Skeletal muscle tissue (tissue), 4 donors: ENCODE results near the gene FCN1. TPM values are rescaled to one million over a fixed set of nuclear protein-coding genes. Genes with fewer than 3 reads are reported as not detected.

Source experiments
- H3K27ac ChIP-seq: one replicate; pipeline ENCODE4 v1.7.0; 2013; ENCODE audit warnings: mild to moderate bottlenecking, low read depth, low read length, inconsistent platforms
- H3K27me3 ChIP-seq, 3 donors: one replicate each; pipeline ENCODE4 v1.7.0; 2013; ENCODE audit warnings: low read length in 3 of 3; ENCODE audit not compliant: control insufficient read depth in 3 of 3, insufficient read depth in 3 of 3
- H3K36me3 ChIP-seq, 3 donors: one replicate each; pipeline ENCODE4 v1.7.0; 2013; ENCODE audit warnings: low read length in 3 of 3; ENCODE audit not compliant: control insufficient read depth in 3 of 3, insufficient read depth in 3 of 3
- H3K4me1 ChIP-seq, 3 donors: one replicate each; pipeline ENCODE4 v1.7.0; 2013; ENCODE audit warnings: low read length in 3 of 3, mild to moderate bottlenecking in 3 of 3; ENCODE audit not compliant: control insufficient read depth in 3 of 3, insufficient read depth in 3 of 3
- H3K4me3 ChIP-seq, 3 donors: one replicate each; pipeline ENCODE4 v1.7.0; 2013; ENCODE audit warnings: low read length in 3 of 3
- H3K9ac ChIP-seq, 3 donors: one replicate each; pipeline ENCODE4 v1.7.0; 2013; ENCODE audit warnings: low read length in 3 of 3, mild to moderate bottlenecking in 3 of 3, moderate library complexity in 2 of 3, low read depth in 1 of 3
- H3K9me3 ChIP-seq, 3 donors: one replicate each; pipeline ENCODE4 v1.7.0; 2013; ENCODE audit warnings: low read length in 3 of 3; ENCODE audit not compliant: control insufficient read depth in 3 of 3
- total RNA-seq: library from RNA; depleted of rRNA; stranded (reverse); fragments of >200 nt; gene quantifications from one replicate; pipeline ENCODE4 v1.2.3, GENCODE V29; 2014
- donor health status: Osteomylitis.

The FCN1 gene
- total RNA-seq, 1 donor from 2014 or later: 5.2 TPM

DNA sequence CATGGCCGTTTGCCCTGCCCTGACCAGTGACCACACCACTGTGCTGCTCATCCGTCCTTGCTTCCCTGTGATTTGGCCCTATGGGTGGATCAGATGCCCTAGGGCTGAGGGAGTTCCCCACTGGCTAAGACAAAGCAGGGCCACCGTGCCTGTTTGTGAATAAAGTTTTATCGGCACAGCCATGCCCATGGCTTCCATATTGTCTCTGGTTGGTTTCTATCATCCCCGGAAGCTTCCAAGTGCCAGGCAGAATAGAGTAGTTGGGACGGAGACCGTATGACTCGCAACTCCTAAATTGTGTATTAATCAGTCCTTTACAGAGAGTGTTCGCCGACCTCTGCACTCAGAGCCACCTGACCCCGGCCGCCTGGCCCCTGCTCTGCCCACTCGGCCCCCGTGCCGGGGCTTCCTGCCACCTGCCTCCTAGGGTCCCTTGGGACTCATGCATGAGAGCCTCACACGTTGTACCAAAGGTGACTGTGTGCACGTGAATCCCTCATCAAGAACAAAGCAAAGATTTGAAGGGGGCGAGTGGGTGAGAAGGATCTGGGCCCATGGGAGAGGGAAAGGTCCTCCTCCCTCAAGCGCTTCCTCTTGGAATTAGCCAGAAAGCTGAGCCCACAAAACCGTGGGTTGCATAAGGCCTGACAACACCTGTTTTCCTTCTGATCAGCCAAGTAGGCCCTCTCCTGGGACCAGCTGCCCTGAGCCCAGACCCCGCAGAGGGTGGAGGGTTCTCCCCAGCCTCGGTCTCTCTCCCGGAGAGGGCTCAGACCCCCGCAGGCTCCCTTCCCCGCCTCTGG lies 48.8 kb downstream of the FCN1 start:
- H3K4me3 ChIP-seq: no peak overlapping the region
- H3K9me3 ChIP-seq: peaks cover 0 to 4% (median 0%) of the 10 kb centered on the region in 3 donors
- H3K36me3 ChIP-seq: no peaks in the 10 kb centered on the region
- peaks cover 3 to 7% (median 4%) of the 10 kb centered on the region in 3 donors for H3K4me1 ChIP-seq
- no peak overlapping the region for H3K27ac ChIP-seq
- no peak overlapping the region for H3K9ac ChIP-seq
- peaks cover 12 to 42% (median 22%) of the 10 kb centered on the region in 3 donors for H3K27me3 ChIP-seq

DNA sequence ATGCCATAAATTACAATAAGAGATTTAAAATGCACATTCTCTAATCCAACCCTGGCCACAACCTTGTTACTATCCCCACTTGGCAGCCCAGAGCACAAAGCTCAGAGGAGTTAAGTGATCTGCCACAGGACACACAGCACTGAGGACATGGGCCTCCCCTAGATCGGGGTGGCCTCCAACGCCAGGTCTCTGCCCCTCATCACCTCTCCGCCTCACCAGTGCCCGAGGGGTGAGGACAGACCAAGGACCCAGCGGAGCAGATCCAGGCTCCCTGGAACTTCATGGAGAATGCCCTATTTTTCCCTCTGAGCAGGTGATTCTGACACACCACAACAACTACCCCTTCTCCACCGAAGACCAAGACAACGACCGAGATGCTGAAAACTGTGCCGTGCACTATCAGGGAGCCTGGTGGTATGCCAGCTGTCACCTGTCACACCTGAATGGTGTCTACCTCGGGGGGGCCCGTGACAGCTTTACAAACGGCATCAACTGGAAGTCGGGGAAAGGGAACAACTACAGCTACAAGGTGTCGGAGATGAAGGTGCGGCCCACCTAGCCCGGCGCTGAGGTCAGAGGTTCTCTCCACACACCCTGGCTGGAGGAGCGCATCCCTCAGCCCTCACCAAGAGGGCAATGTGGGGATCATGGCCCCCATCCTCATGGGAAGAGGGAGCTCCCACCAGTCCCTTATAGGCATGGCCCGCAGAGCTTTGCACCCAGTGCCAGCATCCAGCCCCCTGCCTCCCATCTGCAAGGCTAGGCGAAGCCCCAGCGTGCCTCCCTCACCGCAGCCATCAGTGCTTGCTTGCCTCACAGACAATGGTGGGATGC lies 49.6 kb downstream of the FCN1 start:
- Histone ChIP-seq H3K9ac (no peak overlapping the region), H3K4me1 (peaks cover 3 to 9% (median 7%) of the 10 kb centered on the region in 3 donors), H3K27me3 (peaks cover 13 to 42% (median 23%) of the 10 kb centered on the region in 3 donors), H3K27ac (no peak overlapping the region), H3K36me3 (no peaks in the 10 kb centered on the region), H3K4me3 (no peak overlapping the region), H3K9me3 (peaks cover 0 to 4% (median 0%) of the 10 kb centered on the region in 3 donors)

DNA sequence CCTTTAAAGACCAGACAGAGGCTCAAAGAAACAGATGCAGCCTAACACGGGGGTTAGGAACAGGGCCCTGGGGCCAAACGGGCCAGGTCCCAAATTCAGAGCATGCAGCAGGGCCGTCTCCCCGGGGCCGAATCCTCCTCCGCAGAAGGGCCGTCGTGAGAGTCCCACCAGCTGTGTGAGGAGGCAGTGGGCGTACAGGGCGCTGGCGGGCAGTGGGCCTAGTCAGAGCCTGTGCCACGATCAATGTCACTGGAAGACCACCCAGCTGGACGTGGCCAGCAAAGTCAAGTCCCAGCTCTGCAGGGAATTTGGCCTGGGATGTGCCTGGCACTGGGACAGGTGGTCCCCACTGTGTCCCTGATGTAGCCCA lies 52.9 kb downstream of the FCN1 start:
- H3K27me3 ChIP-seq: peaks cover 21 to 26% (median 24%) of the 10 kb centered on the region in 3 donors
- H3K36me3 ChIP-seq: no peaks in the 10 kb centered on the region
- peaks cover 0 to 4% (median 0%) of the 10 kb centered on the region in 3 donors for H3K9me3 ChIP-seq
- no peak overlapping the region for H3K9ac ChIP-seq
- peaks cover 3 to 9% (median 4%) of the 10 kb centered on the region in 3 donors for H3K4me1 ChIP-seq
- H3K27ac ChIP-seq: no peak overlapping the region
- H3K4me3 ChIP-seq: no peak overlapping the region

DNA sequence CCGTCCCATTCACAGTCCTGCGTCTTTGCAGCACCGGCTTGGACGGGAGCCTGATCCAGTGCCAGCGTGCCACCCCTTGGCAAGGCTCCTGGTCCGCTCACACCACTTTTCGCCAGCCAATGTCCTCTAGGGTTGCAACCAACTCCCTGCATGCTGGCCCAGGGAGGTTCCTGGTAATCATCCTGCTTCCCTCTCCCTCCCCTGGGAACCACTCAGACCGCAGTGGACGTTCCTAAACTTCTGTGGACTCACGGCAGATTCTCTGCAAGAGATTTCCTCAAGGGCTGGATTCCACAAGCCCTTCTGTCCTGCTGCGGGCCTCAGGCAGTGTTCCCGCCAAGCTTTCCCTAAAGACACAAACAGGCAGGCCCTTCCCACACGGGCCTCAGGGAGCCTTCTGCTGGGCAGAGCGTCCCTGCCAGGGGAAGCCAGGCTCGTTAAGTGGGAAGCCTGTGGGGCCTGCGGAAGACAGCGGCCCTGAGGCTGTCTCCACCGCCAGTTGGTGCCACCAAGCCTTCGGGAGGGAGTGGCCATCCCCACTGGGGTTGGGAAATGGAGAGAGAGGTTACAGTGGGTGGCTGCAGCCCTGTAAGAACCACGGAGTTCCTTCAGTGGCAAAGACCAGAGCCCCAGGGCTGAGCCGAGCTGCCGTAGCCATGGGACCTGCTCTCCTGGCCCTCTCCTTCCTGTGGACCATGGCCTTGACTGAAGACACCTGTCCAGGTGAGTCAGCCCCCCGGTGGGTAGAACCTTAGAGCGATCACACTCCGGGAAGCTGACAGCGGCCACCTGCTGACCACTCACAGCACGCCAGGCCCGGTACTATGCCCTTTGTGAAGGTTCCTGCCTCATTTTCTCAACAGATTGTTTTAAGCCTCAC lies 53.5 kb downstream of the FCN1 start:
- Histone ChIP-seq H3K27ac (no peak overlapping the region), H3K4me3 (no peak overlapping the region), H3K9me3 (peaks cover 0 to 4% (median 0%) of the 10 kb centered on the region in 3 donors)

DNA sequence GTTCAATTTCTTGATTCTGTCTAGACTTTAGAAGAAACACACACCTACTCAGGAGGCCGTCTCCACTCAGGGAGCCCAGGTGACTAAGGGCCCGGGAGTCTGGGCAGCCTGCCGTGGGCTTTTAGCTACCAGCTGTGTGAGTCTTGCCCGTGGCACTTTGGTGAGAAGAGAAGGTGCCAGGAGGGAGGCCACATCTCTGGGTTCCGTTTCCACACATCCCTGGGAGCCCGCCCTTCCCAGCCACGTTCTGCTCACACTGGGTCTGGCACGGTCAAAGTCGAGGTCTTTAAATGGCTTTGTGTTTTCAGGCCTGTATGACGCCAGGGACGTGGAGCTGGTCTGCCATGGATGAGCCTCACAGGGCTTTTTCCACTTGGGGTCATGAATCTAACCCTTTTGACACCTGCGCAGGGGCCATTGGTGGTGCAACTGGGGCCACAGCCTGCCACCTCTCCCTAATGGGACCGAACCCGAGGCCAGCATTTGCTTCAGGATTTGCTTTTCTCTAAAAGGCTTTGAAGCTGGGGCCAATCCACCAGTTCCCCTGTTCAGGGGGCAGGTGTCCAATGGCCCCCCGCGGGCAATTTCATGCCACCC lies 54.3 kb downstream of the FCN1 start:
- Histone ChIP-seq H3K9me3 (no peaks in the 10 kb centered on the region), H3K4me3 (no peak overlapping the region), H3K4me1 (peaks cover 3 to 9% (median 4%) of the 10 kb centered on the region in 3 donors), H3K36me3 (no peaks in the 10 kb centered on the region), H3K9ac (no peak overlapping the region), H3K27me3 (peaks cover 13 to 26% (median 20%) of the 10 kb centered on the region in 3 donors), H3K27ac (no peak overlapping the region)

More for the DNA sequence above, 53.5 kb downstream of the FCN1 start:
- Histone ChIP-seq H3K27me3 (peaks cover 19 to 26% (median 21%) of the 10 kb centered on the region in 3 donors), H3K4me1 (peaks cover 3 to 9% (median 4%) of the 10 kb centered on the region in 3 donors), H3K36me3 (no peaks in the 10 kb centered on the region), H3K9ac (peak overlapping the region in 1 of 3 donors; percentile 33)

DNA sequence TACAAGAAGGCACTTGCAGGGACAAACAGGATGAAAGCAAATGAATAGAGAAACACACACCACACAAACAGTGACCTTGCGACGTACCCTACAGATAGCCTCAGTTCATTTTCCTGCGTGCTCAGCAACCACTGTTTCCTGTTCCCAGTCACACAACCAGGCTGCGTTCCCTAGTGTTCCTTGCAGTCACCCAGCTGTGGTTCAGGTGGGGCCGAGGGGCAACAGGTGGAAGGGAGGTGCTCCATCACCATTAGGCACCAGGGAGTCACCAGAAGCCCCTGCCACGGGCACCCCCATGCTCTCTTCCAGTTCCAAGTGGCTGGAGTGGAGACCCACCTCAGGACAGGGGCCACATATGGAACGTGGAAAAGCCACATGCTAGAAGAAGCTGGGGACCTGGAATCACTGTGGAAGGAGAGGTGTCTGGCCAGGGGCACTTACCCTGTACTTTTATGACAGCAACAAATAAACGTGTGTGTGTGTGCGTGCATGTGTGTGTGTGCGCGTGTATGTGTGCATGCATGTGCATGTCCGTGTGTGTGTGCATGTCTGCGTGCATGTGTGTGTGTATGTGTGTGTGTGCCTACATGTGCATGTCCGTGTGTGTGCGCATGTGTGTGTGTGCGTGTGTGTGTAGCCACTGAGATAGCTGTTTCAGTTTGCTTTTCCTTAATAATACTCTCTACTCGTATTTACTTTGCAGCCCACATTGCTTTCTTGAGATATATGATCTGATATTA lies 55.9 kb downstream of the FCN1 start:
- H3K27ac ChIP-seq: no peak overlapping the region
- peaks cover 3 to 9% (median 4%) of the 10 kb centered on the region in 3 donors for H3K4me1 ChIP-seq
- H3K36me3 ChIP-seq: no peaks in the 10 kb centered on the region
- H3K4me3 ChIP-seq: no peak overlapping the region
- H3K9me3 ChIP-seq: no peaks in the 10 kb centered on the region
- no peak overlapping the region for H3K9ac ChIP-seq
- H3K27me3 ChIP-seq: peaks cover 14 to 30% (median 20%) of the 10 kb centered on the region in 3 donors

DNA sequence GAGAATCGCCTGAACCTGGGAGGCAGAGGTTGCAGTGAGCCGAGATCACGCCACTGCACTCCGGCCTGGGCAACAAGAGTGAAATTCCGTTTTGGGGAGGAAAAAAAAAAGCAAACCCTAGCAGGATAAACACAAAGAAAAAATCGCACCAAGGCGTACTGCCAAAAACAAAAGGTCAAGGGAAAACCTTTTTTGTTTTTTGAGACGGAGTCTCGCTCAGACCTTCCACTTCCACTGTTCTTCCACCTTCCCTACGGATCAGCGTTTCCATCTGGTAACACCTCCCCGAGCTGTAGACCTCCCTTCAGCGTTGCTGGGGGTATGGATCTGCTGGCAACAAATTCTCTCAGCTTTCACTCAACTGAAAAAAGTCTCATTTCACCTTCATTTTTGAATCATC lies 57.2 kb downstream of the FCN1 start:
- H3K27ac ChIP-seq: no peak overlapping the region
- no peak overlapping the region for H3K9ac ChIP-seq
- H3K4me1 ChIP-seq: peaks cover 3 to 9% (median 4%) of the 10 kb centered on the region in 3 donors
- no peaks in the 10 kb centered on the region for H3K9me3 ChIP-seq
- peaks cover 14 to 37% (median 20%) of the 10 kb centered on the region in 3 donors for H3K27me3 ChIP-seq
- H3K36me3 ChIP-seq: no peaks in the 10 kb centered on the region
- H3K4me3 ChIP-seq: no peak overlapping the region

DNA sequence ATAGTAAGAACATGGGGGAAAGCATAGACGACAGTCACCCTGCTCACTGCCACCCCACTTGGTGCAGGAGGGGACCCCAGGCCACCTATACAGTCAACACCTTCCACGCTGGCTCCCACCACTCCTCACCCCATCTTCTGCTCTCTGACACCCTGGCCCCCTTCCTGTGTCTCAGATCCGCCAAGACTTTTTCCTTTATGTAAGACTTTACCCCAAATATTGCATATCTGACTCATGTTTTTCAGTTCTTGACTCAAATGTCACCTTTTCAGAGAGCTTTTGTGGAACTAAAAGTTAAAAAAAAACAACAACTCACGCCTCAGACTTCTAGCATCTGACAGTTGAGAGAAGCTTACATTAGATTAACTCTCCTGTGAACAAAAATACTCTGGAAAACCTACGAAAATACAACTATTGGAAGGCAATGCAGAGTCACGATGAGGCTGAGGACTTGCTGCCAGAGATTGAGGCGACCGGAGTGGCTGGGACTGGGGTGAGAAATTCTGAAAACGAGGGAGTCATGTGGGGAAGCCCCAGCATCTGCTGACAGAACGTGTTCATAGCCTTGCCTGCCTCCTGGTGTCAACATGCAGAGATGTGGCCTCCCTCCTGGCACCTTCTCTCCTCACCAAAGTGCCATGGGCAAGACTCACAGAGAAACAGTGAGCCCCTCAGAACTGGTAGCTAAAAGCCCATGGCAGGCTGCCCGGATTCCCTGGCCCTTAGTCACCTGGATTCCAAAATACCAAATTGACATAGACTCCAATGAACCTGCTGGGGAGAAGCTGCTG lies 59.5 kb downstream of the FCN1 start:
- H3K9me3 ChIP-seq: no peaks in the 10 kb centered on the region
- H3K4me1 ChIP-seq: peaks cover 0 to under 1% (median 0%) of the 10 kb centered on the region in 3 donors
- H3K36me3 ChIP-seq: no peaks in the 10 kb centered on the region
- H3K27ac ChIP-seq: no peak overlapping the region
- no peak overlapping the region for H3K9ac ChIP-seq
- H3K27me3 ChIP-seq: peaks cover 19 to 38% (median 25%) of the 10 kb centered on the region in 3 donors
- no peak overlapping the region for H3K4me3 ChIP-seq
